Dedifferentiated amniotic fluid mesenchymal stem cell (primary cell): ENCODE data around the gene CDHR5.

Experiments
- DNase-seq: peaks from one replicate; pipeline ENCODE4 v3.0.0-alpha.2; 2016; ENCODE audit errors: extremely low spot score

The CDHR5 gene

GRCh38 chr11:643849-644738, 19.3 kb upstream of the CDHR5 start:
- no peak for DNase-seq

DNA sequence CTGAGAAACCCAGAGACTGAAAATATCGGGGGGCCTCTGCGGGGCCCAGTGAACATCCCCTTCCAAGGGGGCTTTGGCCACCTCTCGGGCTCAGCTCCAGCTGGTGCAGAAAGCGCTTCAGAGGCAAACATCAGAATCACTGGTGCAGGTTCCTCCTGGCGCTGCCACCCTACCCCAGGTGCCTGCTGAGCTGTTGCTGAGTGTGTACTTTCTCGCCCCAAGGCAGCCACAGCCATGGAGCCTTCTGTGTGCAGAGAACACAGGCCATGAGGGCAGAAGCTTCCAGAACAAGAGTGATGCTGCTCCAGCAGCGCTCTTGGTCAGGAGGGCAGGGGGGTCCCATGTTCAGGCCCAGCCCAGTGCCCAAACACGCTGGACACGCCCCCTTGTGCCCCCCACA, 18.6 kb upstream of the CDHR5 start:
- no peak for DNase-seq

GRCh38 chr11:641806-642370, 17.1 kb upstream of the CDHR5 start:
- no peak for DNase-seq

- no peak for DNase-seq
These were observed 15.4 kb upstream of the CDHR5 start for GRCh38 chr11:640021-640706.

- DNase-seq: no peak
These were observed 14.7 kb upstream of the CDHR5 start for GRCh38 chr11:639332-639955.

- DNase-seq: no peak
These were observed 14.0 kb upstream of the CDHR5 start for GRCh38 chr11:638631-639331.

GRCh38 chr11:637593-638521, 13.1 kb upstream of the CDHR5 start:
- no peak for DNase-seq

DNA sequence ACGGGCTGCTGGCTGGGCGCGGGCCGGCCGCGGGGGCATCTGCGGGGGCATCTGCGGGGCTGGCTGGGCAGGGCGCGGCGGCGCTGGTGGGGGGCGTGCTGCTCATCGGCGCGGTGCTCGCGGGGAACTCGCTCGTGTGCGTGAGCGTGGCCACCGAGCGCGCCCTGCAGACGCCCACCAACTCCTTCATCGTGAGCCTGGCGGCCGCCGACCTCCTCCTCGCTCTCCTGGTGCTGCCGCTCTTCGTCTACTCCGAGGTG, 12.5 kb upstream of the CDHR5 start:
- DNase-seq: no peak

GRCh38 chr11:636511-637332, 12.0 kb upstream of the CDHR5 start, which contains the start of gene DRD4:
Gene DRD4 (plus strand): TSS chr11:637269. CDS start chr11:637305, 36 bp downstream.
- no peak for DNase-seq

- no peak for DNase-seq
These were observed 11.3 kb upstream of the CDHR5 start for GRCh38 chr11:635945-636510.

DNA sequence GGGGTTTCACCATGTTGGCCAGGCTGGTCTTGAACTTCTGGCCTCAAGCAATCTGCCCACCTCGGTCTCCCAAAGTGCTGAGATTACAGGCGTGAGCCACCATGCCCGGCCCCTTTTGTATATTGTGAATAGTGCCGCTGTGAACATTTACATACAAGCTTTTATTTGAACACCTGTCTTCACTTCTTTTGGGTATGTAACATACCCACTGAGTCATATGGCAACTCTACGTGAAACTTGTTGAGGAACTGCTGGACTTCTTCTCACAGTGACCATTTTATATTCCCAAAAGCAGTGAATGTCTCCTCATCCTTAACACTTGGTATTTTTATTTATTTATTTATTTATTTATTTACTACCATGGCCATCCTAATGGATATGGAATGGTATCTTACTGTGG, 6.1 kb upstream of the CDHR5 start:
- no peak for DNase-seq

DNA sequence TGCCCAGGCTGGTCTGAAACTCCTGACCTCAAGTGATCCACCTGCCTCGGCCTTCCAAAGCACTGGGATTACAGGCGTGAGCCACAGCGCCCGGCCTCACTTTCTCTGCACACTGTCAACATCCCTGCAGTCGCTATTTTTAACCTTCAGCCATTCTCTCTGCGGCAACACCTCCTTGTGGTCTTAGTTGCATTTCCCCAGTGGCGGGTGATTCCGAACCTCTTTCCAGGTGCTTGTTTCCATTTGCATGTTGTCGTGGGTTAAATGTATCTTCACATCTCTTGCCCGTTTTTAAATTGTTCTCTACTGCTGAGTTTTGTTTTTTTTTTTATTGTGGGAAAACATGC, 4.5 kb upstream of the CDHR5 start:
- DNase-seq: no peak

DNA sequence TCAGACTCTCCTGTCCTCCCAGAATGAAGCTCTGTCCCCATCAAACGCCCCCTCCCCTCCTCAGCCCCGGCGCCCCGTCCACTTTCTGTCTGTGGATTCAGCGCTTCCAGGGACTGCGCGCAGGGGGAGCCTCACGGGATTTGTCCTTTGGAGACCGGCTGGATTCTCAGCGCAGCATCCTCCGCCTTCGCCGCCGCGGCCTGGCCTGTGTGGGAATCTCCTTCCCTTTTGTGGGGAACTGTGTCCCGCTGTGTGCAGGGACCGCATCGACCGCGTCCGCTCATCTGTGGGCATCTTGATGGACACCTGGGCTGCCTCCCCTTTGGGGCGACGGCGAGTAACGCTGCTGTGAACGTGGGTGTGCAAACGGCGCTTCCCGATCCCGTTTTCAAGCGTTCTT, 3.3 kb upstream of the CDHR5 start:
- DNase-seq: no peak

DNA sequence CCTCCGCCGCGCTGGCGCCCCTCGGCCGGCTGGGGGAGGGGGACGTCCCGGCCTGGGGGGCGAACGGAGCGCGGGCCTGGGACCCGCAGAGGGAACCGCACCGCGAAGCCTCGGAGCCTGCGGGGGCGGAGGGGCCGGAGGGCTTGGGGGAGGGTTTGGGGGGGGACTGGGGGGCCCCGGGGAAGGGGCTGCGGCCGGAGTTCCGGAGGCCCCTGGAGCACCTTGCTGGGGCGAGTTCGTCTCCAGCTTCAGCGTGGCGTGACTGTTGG, 2.5 kb upstream of the CDHR5 start:
- DNase-seq: no peak

- no peak for DNase-seq
These were observed 1.9 kb upstream of the CDHR5 start, which contains the start of gene SCT for GRCh38 chr11:626475-627307. Gene SCT (minus strand): TSS chr11:627181. CDS start chr11:627143, 38 bp downstream.

DNA sequence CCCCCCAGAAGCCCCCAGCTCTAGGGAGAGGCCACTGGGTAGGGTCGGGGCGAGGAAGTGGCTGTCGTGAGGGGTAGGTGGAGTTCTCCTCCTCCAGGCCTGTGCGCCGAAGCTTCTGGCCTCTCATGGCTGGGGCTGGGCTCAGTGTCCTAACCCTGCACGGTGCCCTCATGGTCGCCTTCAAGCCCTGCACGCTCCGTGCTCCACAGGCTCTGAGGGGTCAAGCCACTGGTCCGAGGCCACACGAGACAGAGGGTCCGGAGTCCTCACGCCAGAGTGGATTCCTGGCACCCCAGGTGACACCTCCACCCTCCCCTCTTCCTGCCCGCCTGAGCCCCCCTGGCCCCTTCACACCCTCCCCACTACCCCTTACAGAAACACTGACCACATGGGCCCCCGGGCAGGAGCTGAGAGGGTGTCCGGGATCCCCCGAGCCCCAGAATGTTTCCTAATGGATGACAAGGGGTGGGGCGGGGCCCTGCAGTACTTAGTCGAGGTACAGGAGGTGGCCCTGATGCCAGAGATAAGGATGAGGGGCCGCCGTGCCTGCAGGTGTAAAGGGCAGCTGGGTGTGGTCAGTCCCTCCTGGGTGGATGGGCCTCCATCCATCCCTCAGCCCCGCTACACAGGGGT, 997 bp upstream of the CDHR5 start:
- no peak for DNase-seq

DNA sequence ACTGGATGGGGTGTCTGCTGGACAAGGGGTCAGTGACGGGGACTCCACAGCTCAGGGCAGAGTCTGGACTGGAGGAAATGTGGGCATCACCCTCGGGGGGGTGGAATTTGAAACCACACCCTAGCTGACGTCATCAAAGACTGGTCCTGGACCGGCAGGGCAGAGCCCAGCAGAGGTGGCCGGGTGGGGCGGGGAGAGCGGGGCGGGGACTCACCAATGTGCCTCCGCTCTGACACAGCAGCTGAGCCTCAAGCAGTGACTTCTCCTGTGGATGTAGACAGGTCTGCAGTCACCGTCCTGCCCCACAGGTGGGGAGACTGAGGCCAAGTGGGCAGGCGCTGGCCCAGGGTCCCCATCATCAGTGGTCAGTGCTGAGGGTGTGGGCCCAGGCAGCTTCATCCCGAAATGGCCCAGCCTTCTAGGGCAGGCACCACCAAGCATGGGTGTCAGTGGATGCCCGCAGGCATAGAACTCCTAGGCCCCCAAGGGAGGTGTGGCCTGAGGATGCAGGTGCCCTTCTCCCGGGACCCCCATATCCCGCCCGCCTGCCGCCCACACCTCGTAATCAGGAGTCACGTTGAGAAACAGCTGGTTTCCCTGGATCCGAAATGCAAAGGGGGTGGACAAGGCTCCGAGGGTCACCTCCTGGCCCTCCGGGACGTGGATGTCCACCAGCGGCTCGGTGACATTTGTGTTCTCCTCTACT, 603 bp downstream of the CDHR5 start:
- no peak for DNase-seq

- no peak for DNase-seq
These were observed 1.3 kb downstream of the CDHR5 start for GRCh38 chr11:623349-623869.
